Activated CD4-positive, alpha-beta T cell treated with anti-CD3 and anti-CD28 coated beads, Interleukin-2, amount 50 U/mL, for 24 hours (primary cell): ENCODE results near the gene GNB5.
A peak's percentile ranks its signal among the peaks of the same experiment; 100 is the strongest.
"Not testable (repeated sequence)": the region's sequence is repeated elsewhere in the genome, so short reads cannot be mapped to it uniquely, and the experiment has no call there.

ENCODE experiments used
- DNase-seq, 2 donors: peaks; one replicate each; pipeline ENCODE4 v3.0.0-alpha.2; 2020; ENCODE audit warnings: low read depth in 1 of 2, low spot score in 1 of 2

Gene GNB5

GRCh38 chr15:52094811-52095584 is 96.2 kb downstream of the GNB5 start:
- no peak for DNase-seq

GRCh38 chr15:52093539-52094510 is 97.4 kb downstream of the GNB5 start:
- DNase-seq = no peak

- DNase-seq = no peak
Measured at GRCh38 chr15:52093167-52093538, 98.0 kb downstream of the GNB5 start.

- DNase-seq = no peak
Measured at GRCh38 chr15:52090193-52090592, 101.0 kb downstream of the GNB5 start.

- DNase-seq = no peak
Measured at GRCh38 chr15:52086011-52086786, 105.0 kb downstream of the GNB5 start.

- no peak for DNase-seq
Measured at GRCh38 chr15:52085299-52085698, 105.9 kb downstream of the GNB5 start.

- DNase-seq = no peak
Measured at GRCh38 chr15:52083603-52084002, 107.6 kb downstream of the GNB5 start.

GRCh38 chr15:52083037-52083359 is 108.2 kb downstream of the GNB5 start:
- not testable (repeated sequence) for DNase-seq

GRCh38 chr15:52082197-52083036 is 108.8 kb downstream of the GNB5 start:
- DNase-seq = no peak

GRCh38 chr15:52080706-52081392 is 110.3 kb downstream of the GNB5 start:
- DNase-seq = no peak

- DNase-seq = no peak
Measured at GRCh38 chr15:52080031-52080430, 111.2 kb downstream of the GNB5 start.

- peak; percentile 60 to 77 for DNase-seq
Measured at GRCh38 chr15:52078876-52079700, 112.1 kb downstream of the GNB5 start.

GRCh38 chr15:52078197-52078875 is 112.9 kb downstream of the GNB5 start:
- no peak for DNase-seq

GRCh38 chr15:52076889-52077781 is 114.1 kb downstream of the GNB5 start:
- no peak for DNase-seq

- DNase-seq = no peak
Measured at GRCh38 chr15:52071570-52071969, 119.6 kb downstream of the GNB5 start.

GRCh38 chr15:52069559-52069958 is 121.6 kb downstream of the GNB5 start:
- no peak for DNase-seq

- DNase-seq = no peak
Measured at GRCh38 chr15:52068004-52068615, 123.1 kb downstream of the GNB5 start.
